ENCODE measurements around the gene LRWD1. TPM values are rescaled to one million over a fixed set of nuclear protein-coding genes. Genes with fewer than 3 reads are reported as not detected.

LRWD1 gene
- total RNA-seq, 4 donors from 2014 or later: 22.6 to 79.2 (median 23.8) TPM

GRCh38 chr7:102457352-102457924 lies 7.3 kb upstream of the LRWD1 start:
- H3K27ac ChIP-seq: no peak overlapping the region
- H3K4me3 ChIP-seq: no peak overlapping the region
- no peaks in the 10 kb centered on the region for H3K4me1 ChIP-seq
- peaks cover 0 to 30% (median 0%) of the 10 kb centered on the region in 3 donors for H3K36me3 ChIP-seq
- TF ChIP-seq CTCF (IDR thresholded peaks at IDR 0.05): no peak
- no peak for TF ChIP-seq POLR2A (IDR thresholded peaks at IDR 0.05)
- no peak for DNase-seq
- H3K27me3 ChIP-seq: no peaks in the 10 kb centered on the region
- no peaks in the 10 kb centered on the region for H3K9me3 ChIP-seq

GRCh38 chr7:102459221-102459844 lies 5.5 kb upstream of the LRWD1 start:
- no peak overlapping the region for H3K27ac ChIP-seq
- no peaks in the 10 kb centered on the region for H3K9me3 ChIP-seq
- no peak overlapping the region for H3K4me3 ChIP-seq
- peaks cover 0 to 6% (median 6%) of the 10 kb centered on the region in 4 donors for H3K4me1 ChIP-seq
- peaks cover 0 to 30% (median 0%) of the 10 kb centered on the region in 3 donors for H3K36me3 ChIP-seq
- TF ChIP-seq CTCF (IDR thresholded peaks at IDR 0.05) (no peak), POLR2A (IDR thresholded peaks at IDR 0.05) (no peak)
- H3K27me3 ChIP-seq: no peaks in the 10 kb centered on the region
- DNase-seq: no peak

- Histone ChIP-seq H3K36me3 (peaks cover 0 to 30% (median 0%) of the 10 kb centered on the region in 3 donors), H3K27ac (no peak overlapping the region), H3K4me1 (peaks cover 0 to 7% (median 6%) of the 10 kb centered on the region in 4 donors), H3K27me3 (no peaks in the 10 kb centered on the region), H3K4me3 (no peak overlapping the region), H3K9me3 (no peaks in the 10 kb centered on the region)
- DNase-seq: no peak
- no peak for TF ChIP-seq POLR2A (IDR thresholded peaks at IDR 0.05)
- no peak for TF ChIP-seq CTCF (IDR thresholded peaks at IDR 0.05)
Measured at GRCh38 chr7:102460467-102460866, 4.3 kb upstream of the LRWD1 start.

- H3K4me3 ChIP-seq: peak overlapping the region; percentile 70 to 87 (median 76)
- H3K4me1 ChIP-seq: peaks cover 4 to 19% (median 14%) of the 10 kb centered on the region in 4 donors
- H3K36me3 ChIP-seq: peaks cover 0 to 15% (median 0%) of the 10 kb centered on the region in 3 donors
- no peaks in the 10 kb centered on the region for H3K9me3 ChIP-seq
- no peak for DNase-seq
- no peak for TF ChIP-seq POLR2A (IDR thresholded peaks at IDR 0.05)
- no peak for TF ChIP-seq CTCF (IDR thresholded peaks at IDR 0.05)
- peak overlapping the region; percentile 47 to 80 (median 70) for H3K27ac ChIP-seq
- no peaks in the 10 kb centered on the region for H3K27me3 ChIP-seq
Measured at GRCh38 chr7:102463841-102464576, 775 bp upstream of the LRWD1 start.

- Histone ChIP-seq H3K4me3 (peak overlapping the region in 2 of 4 donors; percentile 71 to 81), H3K36me3 (peaks cover 0 to 20% (median 0%) of the 10 kb centered on the region in 3 donors), H3K4me1 (peaks cover 11 to 28% (median 14%) of the 10 kb centered on the region in 4 donors), H3K9me3 (no peaks in the 10 kb centered on the region), H3K27ac (peak overlapping the region in 1 of 4 donors; percentile 0), H3K27me3 (no peaks in the 10 kb centered on the region)
- TF ChIP-seq POLR2A (IDR thresholded peaks at IDR 0.05) (no peak), CTCF (IDR thresholded peaks at IDR 0.05) (no peak)
- no peak for DNase-seq
Measured at GRCh38 chr7:102466097-102466496, 1.3 kb downstream of the LRWD1 start.

Data from Peyer's patch (tissue), 4 donors.